ENCODE data around the gene SMIM36. TPM values are rescaled to one million over a fixed set of nuclear protein-coding genes. Genes with fewer than 3 reads are reported as not detected.

SMIM36 gene
- total RNA-seq, 1 donor from 2014 or later, result not detected

DNA sequence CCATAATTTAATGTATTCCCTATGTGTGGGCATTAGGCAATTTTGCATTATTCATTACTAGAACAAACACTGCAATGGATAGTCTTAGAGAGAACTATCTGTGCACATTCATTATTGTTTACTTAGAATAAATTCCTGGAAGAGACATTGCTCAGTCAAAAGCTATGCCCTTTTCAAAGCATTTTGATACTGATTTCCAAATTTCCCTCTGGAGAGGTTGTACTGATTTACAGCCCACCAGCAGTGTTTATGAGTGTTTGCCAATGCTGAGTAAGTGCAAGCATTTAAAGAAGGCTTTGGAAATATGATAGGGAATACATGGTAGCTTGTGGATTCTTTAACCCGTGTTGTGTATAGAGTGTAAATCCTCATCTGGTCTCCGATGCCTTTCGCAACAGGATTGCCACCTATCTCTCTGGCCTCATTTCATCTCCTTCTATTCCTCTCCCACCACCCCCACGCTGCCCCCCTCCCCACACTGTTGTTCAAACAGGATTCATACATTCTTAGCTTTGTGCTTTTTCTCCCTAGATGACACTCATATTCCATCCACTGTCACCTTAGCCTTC lies 56.3 kb downstream of the SMIM36 start:
- peak; percentile 84 for DNase-seq (ENCODE audit: low read depth)

DNA sequence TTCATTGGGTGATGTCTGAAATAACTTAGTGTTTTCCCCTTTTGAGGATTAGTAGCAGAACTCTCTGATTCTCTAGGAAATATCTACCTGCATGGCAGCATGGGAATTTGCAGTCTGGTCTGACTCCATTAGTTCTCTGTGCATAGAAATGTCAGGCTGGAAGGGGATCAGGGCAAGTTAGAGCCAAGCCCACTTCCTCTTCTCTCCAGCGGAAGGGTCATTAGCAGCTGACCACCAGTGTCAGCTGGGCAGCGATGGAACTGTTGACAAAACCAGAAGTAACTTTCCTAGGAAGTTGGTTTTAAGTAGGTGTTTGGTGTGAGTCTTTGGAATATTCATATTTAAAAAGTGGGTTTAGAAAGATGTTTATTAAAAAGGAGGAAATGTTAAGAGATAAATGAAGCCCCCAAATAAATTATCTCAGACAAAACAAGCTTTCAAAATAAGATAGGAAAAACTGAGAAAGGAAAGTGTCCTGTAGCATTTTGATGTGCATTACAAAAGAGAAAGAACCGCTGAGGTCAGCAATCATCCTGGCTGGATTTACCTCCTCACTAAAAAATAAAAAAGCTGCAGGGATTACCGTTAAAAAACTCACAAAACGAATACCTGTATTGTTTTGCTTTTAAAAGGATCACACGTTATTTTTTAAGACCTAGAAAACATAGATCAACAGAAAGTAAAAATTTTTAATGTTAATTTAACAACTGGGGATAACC lies 57.3 kb downstream of the SMIM36 start:
- no peak for DNase-seq (ENCODE audit: low read depth)

- DNase-seq (ENCODE audit: low read depth), result peak; percentile 54
Observed at GRCh38 chr17:55452139-55452790, 59.0 kb downstream of the SMIM36 start.

GRCh38 chr17:55451758-55452138 lies 59.5 kb downstream of the SMIM36 start:
- no peak for DNase-seq (ENCODE audit: low read depth)

GRCh38 chr17:55451203-55451641 lies 60.0 kb downstream of the SMIM36 start:
- DNase-seq (ENCODE audit: low read depth), result no peak

- DNase-seq (ENCODE audit: low read depth), result no peak
Observed at GRCh38 chr17:55450232-55450825, 60.9 kb downstream of the SMIM36 start.

GRCh38 chr17:55448681-55449080 lies 62.6 kb downstream of the SMIM36 start:
- DNase-seq (ENCODE audit: low read depth), result no peak

DNA sequence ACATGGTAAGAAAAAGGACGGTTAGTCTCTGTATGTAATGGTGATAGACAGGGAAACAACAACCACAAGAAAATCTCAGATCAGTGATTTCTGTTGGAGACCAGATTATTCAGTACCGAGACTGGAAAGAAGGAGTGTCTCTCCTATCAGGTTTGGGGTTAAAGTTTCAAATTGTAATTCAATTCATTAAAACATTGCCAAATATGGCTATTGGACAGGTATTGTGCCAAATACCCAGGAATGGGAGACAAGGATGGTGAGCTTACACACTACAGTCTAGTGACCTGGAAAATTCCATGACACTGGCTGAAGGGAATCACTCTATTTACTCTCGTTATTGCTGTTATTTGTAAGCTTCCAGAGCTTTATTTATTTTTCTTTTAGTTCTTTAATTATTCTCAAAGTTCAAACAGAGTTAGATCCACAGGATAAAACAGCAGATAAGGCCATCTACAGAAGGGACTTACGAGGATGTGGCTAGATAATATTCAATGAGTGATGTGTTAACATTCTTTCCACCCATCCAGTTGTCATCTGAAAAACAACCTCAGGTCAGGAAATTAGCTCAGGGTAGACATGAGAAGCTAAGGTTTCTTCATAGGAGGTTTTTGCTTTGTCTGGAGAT lies 64.6 kb downstream of the SMIM36 start:
- DNase-seq (ENCODE audit: low read depth), result peak; percentile 57

DNA sequence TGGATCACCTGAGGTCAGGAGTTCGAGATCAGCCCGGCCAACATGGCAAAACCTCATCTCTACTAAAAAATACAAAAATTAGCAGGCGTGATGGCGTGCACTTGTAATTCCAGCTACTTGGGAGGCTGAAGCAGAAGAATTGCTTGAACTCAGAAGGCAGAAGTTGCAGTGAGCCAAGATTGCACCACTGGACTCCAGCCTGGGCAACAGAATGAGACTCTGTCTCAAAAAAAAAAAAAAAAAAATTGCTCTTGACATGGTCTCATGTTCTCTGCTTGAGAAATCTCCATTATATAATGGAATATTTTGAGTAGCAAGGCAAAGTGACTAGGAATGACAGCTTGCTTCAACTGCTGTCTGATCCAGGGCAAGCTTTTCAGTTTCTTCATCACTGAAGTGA lies 65.2 kb downstream of the SMIM36 start:
- peak; percentile 39 for DNase-seq (ENCODE audit: low read depth)

GRCh38 chr17:55444471-55445441 lies 66.5 kb downstream of the SMIM36 start:
- peak; percentile 96 for DNase-seq (ENCODE audit: low read depth)

- DNase-seq (ENCODE audit: low read depth), result no peak
Observed at GRCh38 chr17:55443904-55444303, 67.3 kb downstream of the SMIM36 start.

- DNase-seq (ENCODE audit: low read depth), result peak; percentile 64
Observed at GRCh38 chr17:55442953-55443683, 68.1 kb downstream of the SMIM36 start.

DNA sequence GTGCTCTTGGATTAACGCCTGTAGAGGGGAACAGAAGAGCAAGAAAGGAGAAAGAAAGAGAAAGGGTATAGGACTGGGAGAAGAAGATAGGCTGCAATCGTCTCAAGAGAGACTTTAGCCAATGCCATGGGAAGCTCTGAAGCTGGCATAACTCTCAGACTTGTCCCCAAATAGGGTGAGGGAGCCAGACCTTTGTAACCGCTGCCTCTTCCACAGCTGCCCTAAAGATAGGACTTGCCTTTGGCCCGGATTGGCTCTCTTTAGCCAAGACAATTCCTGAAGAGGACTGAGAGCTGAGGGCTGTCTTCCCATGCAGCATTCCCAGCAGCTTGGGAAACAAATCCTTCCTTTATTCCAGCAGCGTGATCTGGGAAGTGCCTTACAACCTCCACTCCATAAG lies 68.8 kb downstream of the SMIM36 start:
- no peak for DNase-seq (ENCODE audit: low read depth)

- no peak for DNase-seq (ENCODE audit: low read depth)
Observed at GRCh38 chr17:55441544-55441943, 69.7 kb downstream of the SMIM36 start.

GRCh38 chr17:55440391-55440790 lies 70.9 kb downstream of the SMIM36 start:
- DNase-seq (ENCODE audit: low read depth), result no peak

GRCh38 chr17:55437159-55437605 lies 74.1 kb downstream of the SMIM36 start:
- no peak for DNase-seq (ENCODE audit: low read depth)

- no peak for DNase-seq (ENCODE audit: low read depth)
Observed at GRCh38 chr17:55436224-55437158, 74.8 kb downstream of the SMIM36 start.

- DNase-seq (ENCODE audit: low read depth), result no peak
Observed at GRCh38 chr17:55435408-55435807, 75.8 kb downstream of the SMIM36 start.

DNA sequence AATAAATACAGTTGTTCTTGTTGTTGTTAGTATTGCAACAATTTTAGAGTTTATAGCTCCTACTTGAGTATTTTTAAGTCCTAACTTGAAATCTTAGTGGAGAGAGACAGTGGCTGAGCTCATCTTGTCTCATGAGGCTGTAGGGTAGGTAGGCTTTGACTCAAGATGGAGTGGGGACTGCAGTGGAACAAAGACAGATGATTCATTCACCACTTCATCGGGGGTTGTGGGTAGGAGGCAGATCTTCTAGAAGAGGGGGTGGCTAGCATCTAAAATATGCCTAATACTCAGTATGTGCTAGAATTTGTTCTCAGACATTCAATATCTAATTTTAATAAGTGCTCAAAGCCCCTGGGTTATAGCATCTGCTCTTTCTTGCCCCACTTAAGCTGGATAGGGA lies 76.5 kb downstream of the SMIM36 start:
- peak; percentile 43 for DNase-seq (ENCODE audit: low read depth)

Measured in renal cortical epithelial cell (primary cell).